ENCODE data around the gene KATNAL1.

DNA sequence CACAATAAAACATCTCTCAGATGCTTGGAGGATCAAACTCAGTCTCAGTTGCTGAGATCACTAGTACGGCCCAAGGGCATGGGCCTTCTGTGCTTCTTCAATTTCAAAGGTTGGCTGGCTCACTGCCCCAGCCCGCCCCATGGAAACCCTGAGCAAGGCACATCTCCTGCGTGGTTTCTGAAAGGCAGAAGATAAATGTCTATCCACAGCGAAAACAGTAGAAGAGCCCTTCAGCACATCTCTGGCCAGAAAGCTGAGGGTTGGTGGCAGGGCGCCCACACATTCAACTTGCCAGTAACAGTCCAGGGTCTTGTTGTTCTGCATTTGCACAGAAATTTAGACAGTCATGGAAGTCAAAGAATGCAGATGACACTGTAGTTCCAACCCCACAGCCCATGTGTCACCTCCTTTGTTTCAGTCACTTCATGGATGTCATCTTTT lies 24.0 kb upstream of the KATNAL1 start:
- TF ChIP-seq TAF1 (IDR thresholded peaks at IDR 0.05; ENCODE audit: low read depth, low read length) (no peak), POLR2AphosphoS5 (IDR thresholded peaks at IDR 0.05; ENCODE audit: low read depth, low read length) (no peak)
